GM18517 (cell line): Measurements from ENCODE around the gene PLEKHG5.

Source experiments
- ATAC-seq: cut with Tn5 transposase; IDR thresholded peaks from one replicate; pipeline ENCODE4 v1.9.1; 2021; ENCODE audit warnings: mild to moderate bottlenecking, moderate library complexity; ENCODE audit not compliant: unreplicated experiment

The PLEKHG5 gene

GRCh38 chr1:6427441-6428390 lies 63.8 kb downstream of the PLEKHG5 start:
- ATAC-seq, result no peak

GRCh38 chr1:6426972-6427350 lies 64.5 kb downstream of the PLEKHG5 start:
- no peak for ATAC-seq

GRCh38 chr1:6426277-6426971 lies 65.0 kb downstream of the PLEKHG5 start:
- ATAC-seq, result no peak

- no peak for ATAC-seq
Observed at GRCh38 chr1:6425658-6426057, 65.8 kb downstream of the PLEKHG5 start.

- ATAC-seq, result no peak
Observed at GRCh38 chr1:6424619-6425593, 66.6 kb downstream of the PLEKHG5 start, which contains the start of gene ESPN. TSS of gene ESPN (plus strand) at chr1:6424776. CDS start at chr1:6424956, 180 bp downstream.

GRCh38 chr1:6424000-6424565 lies 67.4 kb downstream of the PLEKHG5 start:
- ATAC-seq, result no peak

- no peak for ATAC-seq
Observed at GRCh38 chr1:6423321-6423999, 68.0 kb downstream of the PLEKHG5 start.

- no peak for ATAC-seq
Observed at GRCh38 chr1:6421266-6421665, 70.2 kb downstream of the PLEKHG5 start.

- no peak for ATAC-seq
Observed at GRCh38 chr1:6420454-6421042, 70.9 kb downstream of the PLEKHG5 start.

GRCh38 chr1:6419804-6420453 lies 71.5 kb downstream of the PLEKHG5 start, which contains the start of gene HES2:
TSS of gene HES2 (minus strand) at chr1:6419919. CDS start at chr1:6419820, 99 bp downstream.
- no peak for ATAC-seq

GRCh38 chr1:6419397-6419803 lies 72.1 kb downstream of the PLEKHG5 start:
- ATAC-seq, result no peak

GRCh38 chr1:6418668-6419396 lies 72.6 kb downstream of the PLEKHG5 start:
- ATAC-seq, result no peak

- no peak for ATAC-seq
Observed at GRCh38 chr1:6417961-6418667, 73.4 kb downstream of the PLEKHG5 start.
